Stomach smooth muscle (tissue), 2 donors: Measurements from ENCODE around the gene UNC13A.
"Not testable (repeated sequence)": the region's sequence is repeated elsewhere in the genome, so short reads cannot be mapped to it uniquely, and the experiment has no call there.

Experiments
- H3K27ac ChIP-seq: one replicate; pipeline ENCODE4 v1.7.0; 2013; ENCODE audit warnings: mild to moderate bottlenecking, low read length, inconsistent platforms
- H3K27me3 ChIP-seq, 2 donors: one replicate each; pipeline ENCODE4 v1.7.0; 2013; ENCODE audit warnings: low read length in 2 of 2; ENCODE audit not compliant: insufficient read depth in 2 of 2, control insufficient read depth in 1 of 2
- H3K36me3 ChIP-seq, 2 donors: one replicate each; pipeline ENCODE4 v1.7.0; 2013; ENCODE audit warnings: low read length in 2 of 2; ENCODE audit not compliant: control insufficient read depth in 2 of 2, insufficient read depth in 2 of 2
- H3K4me1 ChIP-seq: one replicate; pipeline ENCODE4 v1.7.0; 2013; ENCODE audit warnings: low read length; ENCODE audit not compliant: control insufficient read depth, insufficient read depth
- H3K4me3 ChIP-seq, 2 donors: one replicate each; pipeline ENCODE4 v1.7.0; 2013; ENCODE audit warnings: low read length in 2 of 2
- H3K9ac ChIP-seq, 2 donors: one replicate each; pipeline ENCODE4 v1.7.0; 2013; ENCODE audit warnings: low read length in 2 of 2, mild to moderate bottlenecking in 1 of 2
- H3K9me3 ChIP-seq, 2 donors: one replicate each; pipeline ENCODE4 v1.7.0; 2013; ENCODE audit warnings: low read length in 2 of 2; ENCODE audit not compliant: control insufficient read depth in 2 of 2
- donor health status: healthy.
- donor health status: Pancreatic carcinoma.

UNC13A gene

DNA sequence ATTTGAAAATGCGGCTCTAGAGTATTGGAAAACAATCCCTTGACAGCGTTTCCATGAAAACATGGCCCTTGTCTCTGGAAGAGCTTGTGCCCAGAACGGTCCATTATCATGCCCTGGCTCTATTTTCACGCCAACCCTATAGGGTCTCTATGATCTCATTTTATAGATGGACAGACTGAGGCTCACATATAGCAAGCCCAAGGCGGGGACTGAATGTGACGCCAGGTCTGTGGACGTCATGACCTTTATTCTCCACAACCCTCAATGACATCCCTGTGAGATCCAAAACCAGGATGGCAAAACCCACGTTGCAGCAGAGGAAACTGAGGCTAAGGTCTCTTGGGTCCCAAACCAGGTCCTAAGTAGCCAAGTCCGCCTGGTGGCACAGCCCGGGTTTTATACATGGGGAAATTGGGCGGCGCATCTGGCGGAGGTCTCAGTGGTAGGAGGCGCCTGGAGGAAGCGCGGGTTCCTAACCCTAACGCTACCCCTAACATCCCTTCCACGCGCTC is 133.1 kb downstream of the UNC13A start:
- Histone ChIP-seq H3K27ac (no peak overlapping the region), H3K9ac (peak overlapping the region in 1 of 2 donors; percentile 66), H3K36me3 (peaks cover 5 to 8% of the 10 kb centered on the region in 2 donors), H3K4me3 (peak overlapping the region; percentile 65 to 93), H3K4me1 (peaks cover 19% of the 10 kb centered on the region), H3K27me3 (no peaks in the 10 kb centered on the region), H3K9me3 (no peaks in the 10 kb centered on the region)

DNA sequence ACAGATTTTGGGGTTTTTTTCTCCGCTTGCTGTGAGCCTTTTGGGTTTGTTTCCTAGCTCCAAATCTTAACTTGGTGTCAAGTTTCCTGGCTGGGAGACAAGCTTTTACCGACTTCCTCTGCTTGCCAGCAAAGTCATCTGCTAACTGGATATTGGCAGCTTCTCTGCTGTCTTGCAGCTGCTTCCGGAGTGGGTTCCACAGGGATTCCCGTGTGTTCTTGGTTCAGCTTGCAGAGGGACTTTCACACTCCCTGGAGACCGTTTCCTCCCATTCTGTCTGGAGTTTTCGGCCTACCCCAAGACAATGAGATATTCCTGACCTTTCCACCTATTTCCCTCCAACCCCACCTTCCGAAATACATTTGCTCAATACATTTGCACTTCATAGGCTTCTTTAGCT is 134.9 kb downstream of the UNC13A start:
- Histone ChIP-seq H3K9me3 (no peaks in the 10 kb centered on the region), H3K27ac (no peak overlapping the region), H3K9ac (no peak overlapping the region)

DNA sequence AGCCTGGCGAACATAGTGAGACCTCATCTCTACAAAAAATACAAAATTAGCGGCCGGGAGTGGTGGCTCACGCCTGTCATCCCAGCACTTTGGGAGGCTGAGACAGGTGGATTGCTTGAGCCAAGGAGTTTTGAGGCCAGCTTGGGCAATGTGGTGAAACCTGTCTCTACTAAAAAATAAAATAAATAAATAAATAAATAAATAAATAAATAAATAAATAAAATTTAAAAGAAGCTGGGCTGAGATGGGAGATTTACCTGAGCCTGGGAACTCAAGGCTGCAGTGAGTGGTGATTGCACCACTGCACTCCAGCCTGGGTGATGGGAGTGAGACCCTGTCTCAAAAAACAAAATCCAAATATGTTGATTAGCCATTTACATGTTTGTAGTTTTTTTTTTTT is 135.4 kb downstream of the UNC13A start:
- peaks cover 19% of the 10 kb centered on the region for H3K4me1 ChIP-seq
- H3K27ac ChIP-seq, H3K36me3 ChIP-seq: not testable (repeated sequence)

More for the DNA sequence above, 134.9 kb downstream of the UNC13A start:
- no peak overlapping the region for H3K4me3 ChIP-seq
- H3K4me1 ChIP-seq, result peaks cover 19% of the 10 kb centered on the region
- no peaks in the 10 kb centered on the region for H3K27me3 ChIP-seq
- H3K36me3 ChIP-seq, result no peaks in the 10 kb centered on the region

More for the DNA sequence above, 135.4 kb downstream of the UNC13A start:
- not testable (repeated sequence) for H3K9ac ChIP-seq, H3K4me3 ChIP-seq, H3K27me3 ChIP-seq, H3K9me3 ChIP-seq
